Activated B cell treated with CpG ODN at 0.5 μM for 24 hours (primary cell): ENCODE results near the gene PTCHD4. TPM values are rescaled to one million over a fixed set of nuclear protein-coding genes. Genes with fewer than 3 reads are reported as not detected.

ENCODE experiments used
- ATAC-seq: fragments of 200-7000 bp; cut with Tn5 transposase; one replicate; pipeline ENCODE4 v1.10.0; 2021; ENCODE audit warnings: low read depth, mild to moderate bottlenecking, moderate library complexity
- CTCF ChIA-PET: fragments of 350-600 bp; sonication (Branson Sonifier 250); formaldehyde crosslinking; loops from one replicate; lab custom pipeline; 2021; ENCODE audit warnings: antibody characterized with exemption; lab: Charles Lee
- POLR2A ChIA-PET: fragments of 350-600 bp; sonication (Branson Sonifier 250); formaldehyde crosslinking; loops from one replicate; lab custom pipeline; 2021; ENCODE audit warnings: antibody characterized with exemption; lab: Charles Lee
- DNase-seq: peaks from one replicate; pipeline ENCODE4 v3.0.0; 2022
- H3K27ac Mint-ChIP-seq: one replicate; pipeline ENCODE4 v1.8.0; 2020; ENCODE audit warnings: mixed read lengths
- H3K27me3 Mint-ChIP-seq: one replicate; pipeline ENCODE4 v1.8.0; 2021; ENCODE audit warnings: mixed read lengths
- H3K36me3 Mint-ChIP-seq: one replicate; pipeline ENCODE4 v1.8.0; 2021; ENCODE audit warnings: low read depth, mixed read lengths
- H3K4me1 Mint-ChIP-seq: one replicate; pipeline ENCODE4 v1.8.0; 2021; ENCODE audit warnings: mixed read lengths
- H3K4me3 Mint-ChIP-seq: one replicate; pipeline ENCODE4 v1.8.0; 2020; ENCODE audit warnings: mild to moderate bottlenecking, mixed read lengths
- H3K9me3 Mint-ChIP-seq: one replicate; pipeline ENCODE4 v1.8.0; 2020; ENCODE audit warnings: mixed read lengths
- intact Hi-C: fragments of 100-400 bp; cut with micrococcal nuclease; formaldehyde crosslinking; loops from one replicate; pipeline ENCODE4 v1.15.1; 2024
- total RNA-seq: library from RNA; stranded (reverse); gene quantifications from 2 replicates; pipeline ENCODE4 v1.2.3, GENCODE V29; 2022
- TF ChIP-seq, protein P1 (sequence below): fragments of 200-600 bp; IDR thresholded peaks from one replicate; pipeline ENCODE4 v1.8.0; 2022; ENCODE audit warnings: antibody characterized with exemption, mild to moderate bottlenecking

Gene PTCHD4
- total RNA-seq, 1 donor from 2014 or later = not detected

DNA sequence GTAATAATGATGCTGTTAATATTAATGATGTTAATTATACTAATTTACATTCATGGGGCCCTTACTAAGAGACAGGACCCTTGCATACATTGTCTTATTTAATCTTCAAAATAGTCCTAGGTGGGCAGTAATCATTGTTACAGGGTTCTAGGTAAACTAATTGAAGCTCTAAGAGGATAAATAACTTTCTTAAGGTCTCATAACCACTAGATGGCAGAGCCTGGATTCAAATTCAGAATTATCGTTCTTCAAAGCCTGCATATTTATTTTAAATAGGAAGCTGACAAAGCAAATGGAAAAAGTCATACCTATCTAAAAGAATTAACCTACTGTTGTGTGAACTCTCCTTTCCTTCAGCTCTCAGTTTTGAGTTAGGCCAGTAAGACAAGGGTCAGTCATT, 23.5 kb downstream of the PTCHD4 start:
- no peak overlapping the region for H3K4me3 Mint-ChIP-seq
- no peaks in the 10 kb centered on the region for H3K36me3 Mint-ChIP-seq
- H3K27ac Mint-ChIP-seq = no peak overlapping the region
- ATAC-seq (no peak), DNase-seq (no peak)
- ChIA-PET POLR2A (no interaction called here), CTCF (no interaction called here)
- intact Hi-C loops = no loop called here
- no peaks in the 10 kb centered on the region for H3K4me1 Mint-ChIP-seq
- TF ChIP-seq, protein P1, sequence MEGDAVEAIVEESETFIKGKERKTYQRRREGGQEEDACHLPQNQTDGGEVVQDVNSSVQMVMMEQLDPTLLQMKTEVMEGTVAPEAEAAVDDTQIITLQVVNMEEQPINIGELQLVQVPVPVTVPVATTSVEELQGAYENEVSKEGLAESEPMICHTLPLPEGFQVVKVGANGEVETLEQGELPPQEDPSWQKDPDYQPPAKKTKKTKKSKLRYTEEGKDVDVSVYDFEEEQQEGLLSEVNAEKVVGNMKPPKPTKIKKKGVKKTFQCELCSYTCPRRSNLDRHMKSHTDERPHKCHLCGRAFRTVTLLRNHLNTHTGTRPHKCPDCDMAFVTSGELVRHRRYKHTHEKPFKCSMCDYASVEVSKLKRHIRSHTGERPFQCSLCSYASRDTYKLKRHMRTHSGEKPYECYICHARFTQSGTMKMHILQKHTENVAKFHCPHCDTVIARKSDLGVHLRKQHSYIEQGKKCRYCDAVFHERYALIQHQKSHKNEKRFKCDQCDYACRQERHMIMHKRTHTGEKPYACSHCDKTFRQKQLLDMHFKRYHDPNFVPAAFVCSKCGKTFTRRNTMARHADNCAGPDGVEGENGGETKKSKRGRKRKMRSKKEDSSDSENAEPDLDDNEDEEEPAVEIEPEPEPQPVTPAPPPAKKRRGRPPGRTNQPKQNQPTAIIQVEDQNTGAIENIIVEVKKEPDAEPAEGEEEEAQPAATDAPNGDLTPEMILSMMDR = no peak
- peaks cover 2% of the 10 kb centered on the region for H3K9me3 Mint-ChIP-seq
- no peaks in the 10 kb centered on the region for H3K27me3 Mint-ChIP-seq

DNA sequence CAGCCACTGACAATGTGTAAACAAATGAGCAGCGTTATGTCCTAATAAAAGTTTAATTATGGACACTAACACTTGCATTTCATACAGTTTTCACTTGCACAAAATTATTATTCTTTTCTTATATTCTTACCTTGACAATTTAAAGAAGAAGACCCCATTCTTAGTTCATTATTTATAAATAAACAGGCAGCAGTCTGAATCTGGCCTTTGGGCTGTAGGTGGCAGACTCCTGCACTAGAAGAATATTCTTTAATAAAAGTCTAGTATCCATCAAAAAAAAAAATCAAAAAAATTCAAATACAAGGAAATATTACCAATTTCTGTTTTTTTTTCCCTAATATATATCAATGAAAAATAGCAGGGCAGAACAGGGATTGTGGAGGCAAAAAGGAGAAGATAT, 24.8 kb downstream of the PTCHD4 start:
- DNase-seq = no peak
- ChIA-PET POLR2A (no interaction called here), CTCF (no interaction called here)
- Mint-ChIP-seq H3K27me3 (no peaks in the 10 kb centered on the region), H3K9me3 (peaks cover 2% of the 10 kb centered on the region), H3K4me1 (no peaks in the 10 kb centered on the region), H3K4me3 (no peak overlapping the region), H3K27ac (no peak overlapping the region), H3K36me3 (no peaks in the 10 kb centered on the region)
- no peak for ATAC-seq
- TF ChIP-seq, protein P1 = no peak
- intact Hi-C loops = no loop called here

DNA sequence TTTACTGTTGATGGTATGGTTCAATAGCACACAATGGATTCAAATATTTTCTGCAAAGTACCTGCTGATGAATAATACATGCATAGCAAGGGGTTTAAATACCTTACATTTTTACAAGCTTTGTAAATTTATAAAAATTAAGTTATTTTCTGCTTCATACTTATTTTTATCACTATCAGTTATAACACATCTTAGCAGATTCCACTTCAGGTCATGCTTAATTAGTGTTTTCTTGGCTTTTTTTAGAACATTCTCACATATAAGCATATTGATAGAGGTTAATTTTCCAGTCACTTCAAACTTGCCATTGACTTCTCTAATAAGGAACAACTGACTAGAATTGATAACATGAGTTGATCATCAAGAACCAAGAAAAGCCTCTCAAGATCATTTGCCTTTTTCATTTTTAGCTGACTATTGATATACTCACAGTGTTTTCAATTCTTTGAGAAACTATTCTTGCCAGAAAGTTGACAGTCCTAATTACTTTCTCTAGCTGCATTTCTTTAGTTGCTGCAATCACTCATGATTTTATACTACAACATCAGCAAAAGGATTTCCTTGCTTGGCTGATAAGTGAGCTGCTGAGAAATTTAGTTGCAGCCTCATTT, 25.8 kb downstream of the PTCHD4 start:
- CTCF ChIA-PET = no interaction called here
- Mint-ChIP-seq H3K36me3 (no peaks in the 10 kb centered on the region), H3K4me3 (no peak overlapping the region), H3K27me3 (no peaks in the 10 kb centered on the region), H3K27ac (no peak overlapping the region), H3K9me3 (peaks cover 2% of the 10 kb centered on the region), H3K4me1 (no peaks in the 10 kb centered on the region)
- DNase-seq = no peak
- TF ChIP-seq, protein P1 = no peak
- POLR2A ChIA-PET = no interaction called here
- intact Hi-C loops = no loop called here
- ATAC-seq = no peak

DNA sequence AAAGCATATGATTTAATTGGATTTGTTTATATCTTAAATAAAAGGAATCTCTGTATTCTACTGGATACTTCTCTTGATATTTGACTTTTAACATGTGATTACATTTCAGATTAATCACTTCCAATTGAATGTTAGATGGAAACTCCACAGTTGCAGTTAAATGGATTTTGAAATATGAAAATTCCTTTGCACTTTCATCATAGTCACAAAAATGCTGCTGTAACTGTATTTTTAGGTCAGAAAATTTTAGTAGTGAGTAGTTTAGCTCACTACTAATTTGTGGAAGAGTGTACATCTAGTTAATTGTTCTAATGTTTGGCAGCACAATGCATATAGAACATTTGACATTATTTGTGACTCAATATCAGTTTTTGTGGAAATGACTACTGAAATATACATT, 26.8 kb downstream of the PTCHD4 start:
- TF ChIP-seq, protein P1 = no peak
- H3K36me3 Mint-ChIP-seq = no peaks in the 10 kb centered on the region
- POLR2A ChIA-PET = no interaction called here
- H3K27me3 Mint-ChIP-seq = no peaks in the 10 kb centered on the region
- H3K4me1 Mint-ChIP-seq = no peaks in the 10 kb centered on the region
- intact Hi-C loops = no loop called here
- H3K27ac Mint-ChIP-seq = no peak overlapping the region
- no peak for DNase-seq
- CTCF ChIA-PET = no interaction called here
- peaks cover 2% of the 10 kb centered on the region for H3K9me3 Mint-ChIP-seq
- no peak overlapping the region for H3K4me3 Mint-ChIP-seq
- no peak for ATAC-seq

DNA sequence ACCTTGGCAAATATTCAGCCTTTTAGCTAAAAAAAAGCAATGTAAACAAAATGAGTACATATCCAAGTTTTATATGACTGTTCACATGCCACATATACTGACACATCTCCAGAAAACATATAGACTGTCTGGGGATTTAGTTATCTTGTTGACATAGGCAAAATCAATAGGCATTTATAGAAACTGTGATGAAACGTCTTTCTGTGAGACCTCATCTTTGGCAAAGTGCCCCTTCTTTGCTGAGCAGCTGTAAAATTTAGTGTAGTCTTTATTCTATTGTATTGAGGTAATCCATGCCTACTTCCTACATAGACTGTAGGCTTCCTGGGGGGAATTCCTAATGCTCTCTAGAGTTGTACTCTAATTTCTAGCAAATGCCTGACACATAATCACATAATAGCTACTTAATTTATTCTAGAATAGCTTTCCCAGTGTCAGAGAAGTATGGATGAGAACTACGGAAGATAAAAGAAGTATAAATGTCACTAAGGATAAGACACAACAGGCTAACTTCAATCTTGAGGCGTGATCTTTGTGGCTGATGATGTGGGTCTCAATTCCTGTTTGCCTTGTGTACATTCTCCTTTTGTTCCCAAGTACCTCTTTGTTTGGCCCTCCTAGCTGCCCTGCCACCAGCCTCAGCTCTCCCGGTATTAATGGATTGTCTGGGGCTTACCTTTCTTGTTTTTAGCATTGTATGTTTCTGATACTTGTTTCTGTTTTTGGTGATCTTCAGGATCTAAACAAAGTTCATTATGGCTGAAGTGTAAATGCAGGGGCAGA, 30.6 kb downstream of the PTCHD4 start:
- intact Hi-C loops = no loop called here
- H3K4me3 Mint-ChIP-seq = no peak overlapping the region
- H3K27ac Mint-ChIP-seq = no peak overlapping the region
- H3K36me3 Mint-ChIP-seq = no peaks in the 10 kb centered on the region
- CTCF ChIA-PET = no interaction called here
- H3K4me1 Mint-ChIP-seq = no peaks in the 10 kb centered on the region
- TF ChIP-seq, protein P1 = no peak
- ATAC-seq = no peak
- H3K9me3 Mint-ChIP-seq = no peaks in the 10 kb centered on the region
- POLR2A ChIA-PET = no interaction called here
- H3K27me3 Mint-ChIP-seq = no peaks in the 10 kb centered on the region
- no peak for DNase-seq
